Measurements from ENCODE around the gene CYP46A1. TPM values are rescaled to one million over a fixed set of nuclear protein-coding genes. Genes with fewer than 3 reads are reported as not detected.

Gene CYP46A1
- total and polyA plus RNA-seq, 4 donors: 0.14 to 0.92 (median 0.48) TPM

DNA sequence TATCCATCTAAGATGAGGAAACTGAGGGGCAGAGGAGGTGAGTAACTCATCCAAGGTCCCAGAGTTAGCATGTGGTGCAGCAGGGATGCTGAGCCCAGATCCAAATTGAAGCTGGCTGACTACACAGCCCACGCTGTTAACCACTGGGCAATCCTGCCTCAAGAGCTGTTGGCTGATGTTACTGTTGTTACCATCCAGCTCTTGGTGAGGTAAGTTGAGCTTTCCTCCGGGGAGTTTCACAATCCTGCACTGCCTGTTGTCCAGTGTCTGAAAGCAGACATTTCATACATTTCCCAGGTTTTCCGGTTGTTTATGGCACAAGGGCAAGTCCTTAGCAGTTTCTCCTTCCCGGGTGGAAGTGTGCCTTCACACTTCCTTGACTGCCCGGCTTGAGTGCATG lies 14.5 kb downstream of the CYP46A1 start:
- Histone ChIP-seq H3K27me3 (ENCODE audit: control insufficient read depth in 4 of 4, insufficient read depth in 4 of 4, low read length in 3 of 4) (no peaks in the 10 kb centered on the region), H3K4me3 (ENCODE audit: low read depth in 1 of 3, low read length in 3 of 3) (no peak overlapping the region), H3K27ac (ENCODE audit: low read depth in 1 of 2, low read length in 2 of 2) (no peak overlapping the region), H3K4me1 (ENCODE audit: control insufficient read depth in 4 of 4, insufficient read depth in 4 of 4, low read length in 3 of 4) (no peaks in the 10 kb centered on the region), H3K9me3 (ENCODE audit: control insufficient read depth in 4 of 4, low read length in 3 of 4) (peaks cover 0 to 9% (median 7%) of the 10 kb centered on the region in 4 donors), H3K9ac (ENCODE audit: low read depth in 1 of 2, low read length in 2 of 2) (no peak overlapping the region), H3K36me3 (ENCODE audit: control insufficient read depth in 4 of 4, insufficient read depth in 3 of 4, low read depth in 1 of 4, low read length in 3 of 4) (peaks cover 0 to 3% (median 0%) of the 10 kb centered on the region in 4 donors)
- 70% methylated on average over 5 of the region's 5 CpGs for WGBS
- DNase-seq (ENCODE audit: low spot score): no peak
- TF ChIP-seq HNF4G (IDR thresholded peaks at IDR 0.05) (no peak), TAF1 (conservative IDR thresholded peaks at IDR 0.05) (no peak), REST (IDR thresholded peaks at IDR 0.05) (no peak), YY1 (IDR thresholded peaks at IDR 0.05) (no peak), FOXA2 (IDR thresholded peaks at IDR 0.05) (no peak), ATF3 (IDR thresholded peaks at IDR 0.05) (no peak), SP1 (IDR thresholded peaks at IDR 0.05) (no peak), HNF4A (conservative IDR thresholded peaks at IDR 0.05) (no peak), MAX (IDR thresholded peaks at IDR 0.05) (no peak), RAD21 (IDR thresholded peaks at IDR 0.05) (no peak), NR2F2 (IDR thresholded peaks at IDR 0.05) (no peak), RXRA (IDR thresholded peaks at IDR 0.05) (no peak), JUND (IDR thresholded peaks at IDR 0.05) (no peak), GABPA (IDR thresholded peaks at IDR 0.05 in 1 of 2, conservative IDR thresholded peaks at IDR 0.05 in 1 of 2) (no peak), FOXA1 (IDR thresholded peaks at IDR 0.05) (no peak)
- TF ChIP-seq, protein P1, sequence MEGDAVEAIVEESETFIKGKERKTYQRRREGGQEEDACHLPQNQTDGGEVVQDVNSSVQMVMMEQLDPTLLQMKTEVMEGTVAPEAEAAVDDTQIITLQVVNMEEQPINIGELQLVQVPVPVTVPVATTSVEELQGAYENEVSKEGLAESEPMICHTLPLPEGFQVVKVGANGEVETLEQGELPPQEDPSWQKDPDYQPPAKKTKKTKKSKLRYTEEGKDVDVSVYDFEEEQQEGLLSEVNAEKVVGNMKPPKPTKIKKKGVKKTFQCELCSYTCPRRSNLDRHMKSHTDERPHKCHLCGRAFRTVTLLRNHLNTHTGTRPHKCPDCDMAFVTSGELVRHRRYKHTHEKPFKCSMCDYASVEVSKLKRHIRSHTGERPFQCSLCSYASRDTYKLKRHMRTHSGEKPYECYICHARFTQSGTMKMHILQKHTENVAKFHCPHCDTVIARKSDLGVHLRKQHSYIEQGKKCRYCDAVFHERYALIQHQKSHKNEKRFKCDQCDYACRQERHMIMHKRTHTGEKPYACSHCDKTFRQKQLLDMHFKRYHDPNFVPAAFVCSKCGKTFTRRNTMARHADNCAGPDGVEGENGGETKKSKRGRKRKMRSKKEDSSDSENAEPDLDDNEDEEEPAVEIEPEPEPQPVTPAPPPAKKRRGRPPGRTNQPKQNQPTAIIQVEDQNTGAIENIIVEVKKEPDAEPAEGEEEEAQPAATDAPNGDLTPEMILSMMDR (IDR thresholded peaks at IDR 0.05; ENCODE audit: low read depth, low read length, missing input control): no peak

- peaks cover 0 to 12% (median 8%) of the 10 kb centered on the region in 4 donors for H3K9me3 ChIP-seq (ENCODE audit: control insufficient read depth in 4 of 4, low read length in 3 of 4)
Observed at GRCh38 chr14:99699085-99699760, 15.1 kb downstream of the CYP46A1 start.

More at GRCh38 chr14:99699085-99699760, 15.1 kb downstream of the CYP46A1 start:
- Histone ChIP-seq H3K4me3 (ENCODE audit: low read depth in 1 of 3, low read length in 3 of 3) (no peak overlapping the region), H3K27ac (ENCODE audit: low read depth in 1 of 2, low read length in 2 of 2) (no peak overlapping the region), H3K4me1 (ENCODE audit: control insufficient read depth in 4 of 4, insufficient read depth in 4 of 4, low read length in 3 of 4) (no peaks in the 10 kb centered on the region), H3K9ac (ENCODE audit: low read depth in 1 of 2, low read length in 2 of 2) (no peak overlapping the region), H3K27me3 (ENCODE audit: control insufficient read depth in 4 of 4, insufficient read depth in 4 of 4, low read length in 3 of 4) (no peaks in the 10 kb centered on the region), H3K36me3 (ENCODE audit: control insufficient read depth in 4 of 4, insufficient read depth in 3 of 4, low read depth in 1 of 4, low read length in 3 of 4) (peaks cover 0 to 3% (median 0%) of the 10 kb centered on the region in 4 donors)
- DNase-seq (ENCODE audit: low spot score): no peak
- no peak for TF ChIP-seq JUND (IDR thresholded peaks at IDR 0.05)
- 84% methylated on average over 12 of the region's 12 CpGs for WGBS

All from liver (tissue), 9 donors.